ENCODE results near the gene GARS1.

GARS1 gene

DNA sequence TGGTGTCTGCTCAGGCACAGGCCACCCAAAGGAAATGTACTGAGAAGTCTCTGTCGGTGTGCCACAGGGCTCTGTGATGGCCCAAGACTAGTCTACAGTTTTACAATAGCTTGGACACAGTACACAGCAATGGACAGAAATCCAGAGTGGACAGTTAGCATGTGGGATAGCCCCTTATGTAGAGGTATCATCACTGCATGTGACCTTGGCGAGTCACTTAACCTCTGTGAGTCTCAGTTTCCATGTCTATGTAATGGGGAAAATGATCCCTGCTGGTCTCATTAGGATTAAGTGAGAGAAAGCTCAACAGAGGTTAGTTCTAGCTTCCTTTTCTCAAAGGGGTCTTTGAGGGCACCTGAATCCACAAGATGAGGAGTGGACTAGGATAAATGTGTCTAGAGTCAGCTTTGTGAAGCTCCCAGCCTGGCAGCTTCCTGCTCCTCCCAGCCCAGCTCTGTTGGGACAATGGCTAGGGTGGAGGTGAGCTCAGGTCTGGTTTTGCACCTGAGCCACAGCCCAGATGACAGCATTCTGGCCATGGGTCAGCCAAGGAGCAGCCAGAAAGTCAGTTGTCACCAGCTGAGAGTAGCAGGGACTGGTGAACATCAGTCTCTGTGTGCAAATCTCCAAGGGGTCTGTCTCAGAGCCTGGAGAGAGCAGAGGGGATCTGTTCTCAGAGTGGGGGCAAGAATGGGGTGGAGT, 69.7 kb downstream of the GARS1 start:
- Mint-ChIP-seq H3K27me3 (no peaks in the 10 kb centered on the region), H3K36me3 (ENCODE audit: low read depth) (no peaks in the 10 kb centered on the region), H3K27ac (no peak overlapping the region), H3K9me3 (no peaks in the 10 kb centered on the region), H3K4me3 (no peak overlapping the region), H3K4me1 (no peaks in the 10 kb centered on the region)
- ATAC-seq (peak; percentile 42), DNase-seq (no peak)

DNA sequence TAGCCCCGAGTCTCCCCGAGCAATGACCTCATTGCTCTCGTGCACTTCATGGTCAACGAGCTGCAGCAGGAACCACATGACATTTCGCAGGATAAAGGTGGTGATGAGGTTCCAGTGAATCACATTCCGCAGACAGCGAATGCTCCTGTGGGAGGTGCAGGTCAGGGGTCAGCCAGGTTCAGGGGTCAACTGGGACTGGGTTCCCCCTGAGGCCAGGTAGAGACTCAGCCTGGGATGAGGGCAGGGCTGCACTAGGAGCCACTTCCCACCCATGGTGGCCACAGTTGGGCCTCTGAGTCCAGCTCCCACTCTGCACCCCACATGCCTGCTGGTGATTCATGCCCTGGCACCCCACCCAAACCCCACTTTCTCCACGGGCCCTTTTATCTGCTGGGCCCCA, 70.4 kb downstream of the GARS1 start:
- H3K36me3 Mint-ChIP-seq (ENCODE audit: low read depth), result no peaks in the 10 kb centered on the region
- ATAC-seq (no peak), DNase-seq (no peak)
- no peaks in the 10 kb centered on the region for H3K27me3 Mint-ChIP-seq
- no peaks in the 10 kb centered on the region for H3K4me1 Mint-ChIP-seq
- no peaks in the 10 kb centered on the region for H3K9me3 Mint-ChIP-seq
- H3K27ac Mint-ChIP-seq, result no peak overlapping the region
- H3K4me3 Mint-ChIP-seq, result no peak overlapping the region

DNA sequence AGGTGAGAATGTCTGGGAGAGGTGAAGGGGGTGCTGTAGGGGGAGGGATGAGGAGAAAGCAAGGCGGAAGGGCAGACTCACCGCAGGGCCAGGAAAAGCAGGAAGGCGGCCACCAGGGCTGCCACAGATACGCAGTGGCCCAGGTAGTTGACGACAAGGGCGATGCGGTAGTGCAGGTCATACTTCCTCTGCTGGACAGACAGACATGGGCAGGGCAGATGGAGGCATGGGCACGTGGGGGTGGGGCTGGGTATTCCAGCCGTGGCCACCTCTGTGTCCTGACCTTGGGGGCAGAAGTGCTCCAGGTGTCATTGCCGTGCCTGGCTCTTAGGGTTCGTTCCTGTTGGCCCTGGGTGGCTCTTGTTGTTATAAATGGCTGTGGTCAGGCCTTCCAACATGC, 70.8 kb downstream of the GARS1 start:
- H3K27ac Mint-ChIP-seq, result no peak overlapping the region
- ATAC-seq, result no peak
- H3K36me3 Mint-ChIP-seq (ENCODE audit: low read depth), result no peaks in the 10 kb centered on the region
- no peaks in the 10 kb centered on the region for H3K27me3 Mint-ChIP-seq
- H3K4me1 Mint-ChIP-seq, result no peaks in the 10 kb centered on the region
- no peak for DNase-seq
- no peak overlapping the region for H3K4me3 Mint-ChIP-seq
- no peaks in the 10 kb centered on the region for H3K9me3 Mint-ChIP-seq

DNA sequence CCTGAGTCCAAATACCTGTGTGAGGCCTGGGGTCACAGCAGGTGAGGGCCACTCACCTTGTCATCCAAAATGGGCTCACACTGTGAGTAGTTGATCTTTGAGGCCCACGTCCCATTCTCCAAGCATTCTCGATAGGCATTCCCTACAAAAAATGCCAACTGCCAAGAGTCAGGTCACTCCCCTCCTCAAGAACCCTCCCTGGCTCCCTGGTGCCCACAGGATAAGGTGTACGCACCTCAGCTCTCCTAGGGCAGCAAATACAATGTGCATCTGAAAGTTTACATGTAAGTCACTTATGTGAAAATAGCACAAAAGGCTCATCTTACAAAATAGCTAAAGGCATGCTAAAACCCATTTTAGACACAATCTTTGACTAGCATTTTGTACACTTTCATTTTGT, 72.5 kb downstream of the GARS1 start:
- Mint-ChIP-seq H3K36me3 (ENCODE audit: low read depth) (no peaks in the 10 kb centered on the region), H3K9me3 (no peaks in the 10 kb centered on the region), H3K4me1 (no peaks in the 10 kb centered on the region), H3K4me3 (no peak overlapping the region), H3K27me3 (peaks cover 5% of the 10 kb centered on the region), H3K27ac (no peak overlapping the region)
- DNase-seq, result no peak
- no peak for ATAC-seq

DNA sequence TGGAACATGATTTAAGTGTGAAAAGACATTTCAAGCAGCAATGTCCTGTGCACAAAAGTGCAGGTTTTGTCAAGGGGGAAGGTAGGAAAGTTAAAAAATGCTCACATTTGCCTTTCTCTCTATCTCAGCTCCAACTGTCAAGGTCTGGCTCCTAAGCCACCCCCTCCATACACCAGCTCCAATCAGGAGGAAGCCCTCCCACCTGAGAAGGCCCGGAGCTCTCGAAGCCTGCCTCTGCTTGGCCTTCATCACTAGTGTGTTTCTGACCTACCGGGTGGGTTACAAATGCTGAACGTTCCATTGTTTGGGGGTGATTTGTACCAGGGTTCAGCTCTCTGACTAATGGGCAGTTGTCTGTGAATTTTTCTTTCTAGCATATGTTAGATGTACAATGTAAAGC, 73.4 kb downstream of the GARS1 start:
- Mint-ChIP-seq H3K27ac (no peak overlapping the region), H3K4me1 (no peaks in the 10 kb centered on the region), H3K9me3 (no peaks in the 10 kb centered on the region), H3K36me3 (ENCODE audit: low read depth) (no peaks in the 10 kb centered on the region), H3K27me3 (peaks cover 9% of the 10 kb centered on the region), H3K4me3 (no peak overlapping the region)
- DNase-seq, result no peak
- ATAC-seq, result no peak

DNA sequence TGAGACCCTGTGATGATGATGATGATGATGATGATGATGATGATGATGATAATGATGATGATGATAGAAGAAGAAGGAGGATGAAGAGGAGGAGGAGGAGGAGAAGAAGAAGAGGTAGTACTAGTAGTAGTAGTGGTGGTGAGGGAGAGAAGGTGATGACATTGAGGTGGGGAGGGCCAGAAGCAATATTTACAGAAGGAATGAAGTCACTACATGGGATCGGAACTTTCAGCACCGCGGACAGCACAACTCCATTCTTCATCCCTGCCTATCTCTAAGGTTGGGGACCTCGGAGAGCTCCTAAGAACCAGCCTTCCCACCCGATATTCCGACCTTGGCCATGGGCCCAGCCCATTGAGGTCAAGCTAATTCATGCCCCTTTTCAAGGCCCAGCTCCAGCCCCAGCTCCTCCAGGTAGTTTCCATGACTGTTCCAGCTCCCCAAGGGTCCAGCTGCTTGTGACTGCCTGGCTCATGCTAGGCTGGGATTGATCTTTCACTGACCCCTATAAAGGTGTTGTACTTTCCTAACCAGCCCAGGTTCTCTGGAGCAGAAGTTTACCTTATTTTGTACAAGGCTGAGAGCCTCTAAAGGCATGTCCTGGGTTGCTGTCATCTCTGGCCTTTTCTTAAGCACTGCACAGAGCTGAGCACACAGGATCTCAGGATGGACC, 77.3 kb downstream of the GARS1 start:
- peak; percentile 17 for DNase-seq
- H3K36me3 Mint-ChIP-seq (ENCODE audit: low read depth), result no peaks in the 10 kb centered on the region
- H3K27me3 Mint-ChIP-seq, result peaks cover 11% of the 10 kb centered on the region
- H3K4me1 Mint-ChIP-seq, result no peaks in the 10 kb centered on the region
- no peak overlapping the region for H3K27ac Mint-ChIP-seq
- no peaks in the 10 kb centered on the region for H3K9me3 Mint-ChIP-seq
- ATAC-seq, result no peak
- H3K4me3 Mint-ChIP-seq, result no peak overlapping the region

DNA sequence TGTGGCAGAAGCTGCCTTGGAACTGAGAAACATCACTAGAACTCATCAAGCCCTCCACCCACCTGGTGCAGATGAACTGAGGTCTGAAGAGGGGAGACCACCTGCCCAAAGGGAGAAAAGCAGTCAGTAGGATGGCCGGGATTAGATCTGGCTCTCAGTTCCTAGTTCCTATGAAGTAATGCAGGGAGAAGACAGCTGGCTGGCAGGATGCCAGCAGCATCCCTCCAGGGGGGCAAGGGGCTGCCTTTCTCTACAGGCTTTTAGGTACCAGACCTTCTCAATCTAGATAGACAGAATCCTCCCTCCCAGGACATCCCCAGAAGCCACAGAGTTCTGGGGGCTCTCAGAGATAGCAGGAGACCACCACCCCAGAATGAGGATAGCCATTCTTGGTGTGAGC, 79.7 kb downstream of the GARS1 start:
- H3K27ac Mint-ChIP-seq, result no peak overlapping the region
- no peaks in the 10 kb centered on the region for H3K36me3 Mint-ChIP-seq (ENCODE audit: low read depth)
- H3K9me3 Mint-ChIP-seq, result no peaks in the 10 kb centered on the region
- H3K4me1 Mint-ChIP-seq, result no peaks in the 10 kb centered on the region
- H3K27me3 Mint-ChIP-seq, result peaks cover 30% of the 10 kb centered on the region
- no peak overlapping the region for H3K4me3 Mint-ChIP-seq
- DNase-seq (no peak), ATAC-seq (no peak)

DNA sequence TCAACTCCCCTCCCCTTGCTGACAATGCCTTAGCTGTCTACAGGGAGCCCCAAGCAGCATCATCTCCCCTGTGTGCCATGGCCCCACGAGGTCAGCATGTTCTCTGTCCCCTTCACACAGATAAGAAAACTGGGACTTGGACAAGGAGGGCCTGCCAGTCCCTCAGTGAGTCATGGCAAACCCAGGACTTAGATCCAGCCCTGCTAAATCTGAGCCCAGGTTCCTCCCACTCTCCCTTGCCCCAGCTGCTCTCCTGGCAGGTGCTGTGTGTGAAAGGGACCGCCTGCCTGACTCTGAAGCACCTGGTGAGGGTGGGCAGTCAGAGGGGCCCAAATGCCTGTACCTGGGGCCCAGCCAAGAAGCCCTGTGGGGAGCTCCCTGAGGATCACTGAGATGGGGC, 80.2 kb downstream of the GARS1 start:
- H3K9me3 Mint-ChIP-seq, result no peaks in the 10 kb centered on the region

DNA sequence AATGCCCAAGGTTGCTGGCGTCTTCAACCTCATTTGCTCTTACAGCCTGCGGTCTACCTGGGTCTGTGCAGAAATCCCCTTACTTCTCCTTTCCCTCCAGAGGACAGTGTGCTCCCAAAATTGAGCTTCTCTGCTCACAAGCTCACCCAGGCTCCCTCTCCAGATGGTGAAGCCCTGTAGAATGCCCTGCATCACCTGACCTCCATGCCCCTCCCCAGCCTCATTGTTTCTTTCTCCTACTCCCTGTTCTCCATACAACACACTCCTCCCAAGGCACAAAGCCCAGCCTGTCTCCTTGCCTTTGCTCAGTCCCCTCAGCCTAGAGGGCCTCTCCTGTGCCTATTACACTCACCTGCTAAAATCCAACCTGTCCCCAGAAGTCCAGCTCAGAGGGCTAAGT, 84.1 kb downstream of the GARS1 start:
- Mint-ChIP-seq H3K36me3 (ENCODE audit: low read depth) (no peaks in the 10 kb centered on the region), H3K4me1 (peaks cover 11% of the 10 kb centered on the region), H3K27ac (no peak overlapping the region), H3K9me3 (no peaks in the 10 kb centered on the region), H3K27me3 (peaks cover 57% of the 10 kb centered on the region), H3K4me3 (no peak overlapping the region)
- ATAC-seq (no peak), DNase-seq (no peak)

More for the DNA sequence above, 80.2 kb downstream of the GARS1 start:
- Mint-ChIP-seq H3K4me3 (no peak overlapping the region), H3K4me1 (no peaks in the 10 kb centered on the region), H3K27ac (no peak overlapping the region), H3K36me3 (ENCODE audit: low read depth) (no peaks in the 10 kb centered on the region), H3K27me3 (peaks cover 33% of the 10 kb centered on the region)
- no peak for ATAC-seq
- no peak for DNase-seq

DNA sequence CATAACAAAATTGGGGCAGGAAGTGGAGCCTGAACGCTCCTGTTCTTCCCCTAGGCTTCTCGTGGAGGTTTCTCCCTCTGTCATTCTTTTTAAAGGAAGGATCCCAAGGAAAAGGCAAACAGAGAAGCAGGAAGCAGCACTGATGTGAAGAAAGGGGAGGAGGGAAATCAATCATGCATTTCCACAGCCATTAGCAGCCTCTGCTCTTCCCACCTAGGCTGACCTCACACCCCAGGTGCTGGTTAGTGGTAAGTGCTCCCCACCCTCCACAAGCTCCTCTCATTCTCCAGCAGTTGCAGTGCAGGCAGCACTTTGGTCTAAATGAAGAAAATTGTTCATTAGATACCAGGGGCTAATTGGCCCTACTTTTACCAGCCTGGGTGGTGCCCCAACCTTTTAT, 85.0 kb downstream of the GARS1 start:
- no peak overlapping the region for H3K4me3 Mint-ChIP-seq
- no peak overlapping the region for H3K27ac Mint-ChIP-seq
- no peaks in the 10 kb centered on the region for H3K36me3 Mint-ChIP-seq (ENCODE audit: low read depth)
- ATAC-seq (no peak), DNase-seq (no peak)
- H3K27me3 Mint-ChIP-seq, result peaks cover 61% of the 10 kb centered on the region
- H3K4me1 Mint-ChIP-seq, result peaks cover 11% of the 10 kb centered on the region
- no peaks in the 10 kb centered on the region for H3K9me3 Mint-ChIP-seq

DNA sequence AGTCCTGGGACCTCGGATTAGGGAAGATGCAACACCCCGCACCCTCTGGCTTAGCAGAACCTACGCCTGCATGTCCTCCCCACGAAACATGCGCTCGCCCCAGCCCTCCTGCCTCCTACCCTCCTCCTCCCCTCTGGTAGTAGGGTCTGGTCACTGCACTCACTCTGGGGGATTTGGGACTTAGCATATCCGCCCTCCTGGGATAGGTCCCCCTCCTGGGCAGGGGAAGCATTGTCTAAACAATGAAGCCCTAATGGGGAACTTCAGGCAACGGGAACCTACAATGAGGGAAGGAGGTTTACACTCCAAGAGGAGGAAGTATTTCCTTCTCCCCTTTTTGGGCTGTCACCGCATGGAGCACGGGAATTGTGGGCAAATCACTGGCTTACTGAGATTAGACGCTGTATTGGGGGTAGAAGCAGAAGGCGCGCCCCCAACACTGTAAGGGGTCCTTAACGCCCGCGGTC, 86.7 kb downstream of the GARS1 start:
- Mint-ChIP-seq H3K4me3 (peak overlapping the region; percentile 64), H3K27me3 (peaks cover 63% of the 10 kb centered on the region), H3K9me3 (no peaks in the 10 kb centered on the region), H3K4me1 (peaks cover 11% of the 10 kb centered on the region), H3K27ac (no peak overlapping the region), H3K36me3 (ENCODE audit: low read depth) (no peaks in the 10 kb centered on the region)
- ATAC-seq (no peak), DNase-seq (no peak)

DNA sequence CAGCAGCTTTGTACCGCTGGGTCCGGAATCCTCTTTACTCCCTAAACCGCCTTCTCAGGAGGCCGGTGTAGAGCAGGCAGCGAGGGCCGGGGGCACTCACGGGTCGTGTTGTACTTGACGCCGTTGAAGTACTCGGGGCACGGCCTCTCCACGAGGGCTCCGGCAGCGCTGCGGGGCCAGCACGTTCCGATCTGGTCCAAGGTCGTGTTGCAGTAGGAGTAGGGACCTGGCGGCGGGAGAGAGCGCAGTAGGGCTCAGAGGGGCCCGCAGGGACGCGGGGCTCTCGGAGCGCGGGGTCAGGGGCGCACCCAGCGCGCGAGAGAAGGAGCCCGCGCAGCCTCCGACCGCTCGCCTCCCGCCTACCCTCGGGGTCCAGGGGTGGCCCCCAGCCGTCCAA, 87.1 kb downstream of the GARS1 start:
- H3K4me3 Mint-ChIP-seq, result peak overlapping the region; percentile 64
- H3K9me3 Mint-ChIP-seq, result no peaks in the 10 kb centered on the region
- peaks cover 11% of the 10 kb centered on the region for H3K4me1 Mint-ChIP-seq
- DNase-seq (peak; percentile 10), ATAC-seq (peak; percentile 16)
- H3K36me3 Mint-ChIP-seq (ENCODE audit: low read depth), result no peaks in the 10 kb centered on the region
- peaks cover 63% of the 10 kb centered on the region for H3K27me3 Mint-ChIP-seq
- H3K27ac Mint-ChIP-seq, result no peak overlapping the region

DNA sequence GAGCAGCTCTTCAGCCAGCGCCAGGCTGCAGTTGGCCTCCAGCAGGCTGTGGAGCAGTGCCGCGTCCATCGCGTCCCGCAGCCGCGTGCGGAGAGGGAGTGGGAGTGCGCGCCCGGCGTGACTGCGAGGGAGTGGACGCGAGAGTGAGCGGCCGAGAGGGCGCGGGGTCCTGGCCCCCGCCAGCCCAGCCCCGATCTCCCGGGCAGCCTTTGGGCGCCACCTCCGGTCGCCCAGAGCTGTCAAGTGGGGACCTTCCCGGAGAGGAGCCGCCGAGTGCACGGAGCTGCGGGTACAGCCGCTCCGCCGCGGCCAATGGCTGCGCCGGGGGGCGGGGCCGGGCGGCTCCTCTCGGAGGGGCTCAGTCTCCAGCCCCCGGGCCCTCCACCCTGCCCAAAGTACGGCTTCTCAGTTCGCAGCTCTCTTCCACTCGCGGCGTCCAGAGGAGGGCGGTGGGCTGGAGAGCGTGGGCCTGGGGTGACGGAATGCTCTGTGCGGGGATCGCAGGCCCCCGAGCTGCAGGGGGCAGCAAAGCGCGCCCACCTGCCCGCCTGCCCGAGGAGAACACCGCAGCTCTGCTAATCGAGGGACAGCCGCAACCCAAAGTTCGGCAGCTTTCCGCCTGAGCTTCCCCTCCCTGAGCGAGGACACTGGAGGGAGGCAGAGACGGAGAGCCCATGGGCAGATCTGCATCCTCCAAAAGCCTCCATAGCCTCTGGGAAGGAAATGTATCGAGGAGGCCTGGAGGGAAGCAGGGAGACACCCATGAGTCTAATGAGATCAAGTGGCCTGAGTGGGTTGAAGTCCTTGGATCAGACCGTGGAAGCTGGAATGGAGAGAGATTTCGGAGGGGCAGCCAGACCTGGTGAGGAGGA, 87.8 kb downstream of the GARS1 start, which contains the start of gene CRHR2:
Gene CRHR2, minus strand, starts transcription at position 245 of the 872 bp plus-strand sequence. Its CDS starts 176 bp downstream, at position 69.
- H3K27ac Mint-ChIP-seq, result no peak within 1 kb of the TSS
- H3K36me3 Mint-ChIP-seq (ENCODE audit: low read depth), result no peaks in the 10 kb centered on the region
- H3K4me1 Mint-ChIP-seq, result peaks cover 11% of the 10 kb centered on the region
- ATAC-seq (peak; percentile 59), DNase-seq (peak; percentile 39)
- peak within 1 kb of the TSS; percentile 64 for H3K4me3 Mint-ChIP-seq
- H3K9me3 Mint-ChIP-seq, result no peaks in the 10 kb centered on the region
- peaks cover 56% of the 10 kb centered on the region for H3K27me3 Mint-ChIP-seq

DNA sequence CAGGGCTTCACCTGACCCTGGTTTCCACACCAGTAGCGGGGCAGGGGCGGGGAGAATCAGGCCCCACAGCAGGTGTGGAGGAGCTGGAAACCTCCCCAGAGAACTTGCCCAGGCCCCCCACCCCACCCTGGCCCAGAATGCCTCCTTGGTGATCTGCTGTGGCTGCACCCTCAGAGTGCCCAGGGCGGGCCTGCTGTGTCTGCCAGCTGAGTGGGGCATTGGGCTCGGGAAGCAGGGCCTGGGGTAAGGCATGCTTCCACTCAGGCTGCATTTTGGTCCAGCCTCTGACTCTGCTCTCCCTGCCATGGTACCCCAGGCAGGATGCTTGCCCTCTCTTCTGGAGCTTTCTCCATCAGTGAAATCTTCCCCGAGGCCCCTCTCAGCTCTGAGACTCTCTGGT, 88.6 kb downstream of the GARS1 start:
- H3K27ac Mint-ChIP-seq, result no peak overlapping the region
- no peaks in the 10 kb centered on the region for H3K36me3 Mint-ChIP-seq (ENCODE audit: low read depth)
- H3K4me1 Mint-ChIP-seq, result peaks cover 11% of the 10 kb centered on the region
- no peak overlapping the region for H3K4me3 Mint-ChIP-seq
- DNase-seq (no peak), ATAC-seq (no peak)
- H3K27me3 Mint-ChIP-seq, result peaks cover 54% of the 10 kb centered on the region
- no peaks in the 10 kb centered on the region for H3K9me3 Mint-ChIP-seq
